Measurements from ENCODE around the gene TCF7L1. TPM values are rescaled to one million over a fixed set of nuclear protein-coding genes. Genes with fewer than 3 reads are reported as not detected.

The TCF7L1 gene
- total RNA-seq, 1 donor from 2014 or later = 10.3 TPM

- H3K36me3 ChIP-seq = no peaks in the 10 kb centered on the region
- no peak overlapping the region for H3K27ac ChIP-seq
- intact Hi-C loops (cut with DNase I) = no loop called here
- no peak for DNase-seq (ENCODE audit: low spot score in 2 of 2)
- H3K4me3 ChIP-seq = no peak overlapping the region
- no peaks in the 10 kb centered on the region for H3K9me3 ChIP-seq
- peaks cover 0 to 12% of the 10 kb centered on the region in 2 donors for H3K4me1 ChIP-seq
- H3K27me3 ChIP-seq = no peaks in the 10 kb centered on the region
- no peak for TF ChIP-seq CTCF (IDR thresholded peaks at IDR 0.05)
Measured at GRCh38 chr2:85175369-85176299, 42.4 kb downstream of the TCF7L1 start.

GRCh38 chr2:85177031-85177824 is 44.0 kb downstream of the TCF7L1 start:
- no peak for TF ChIP-seq CTCF (IDR thresholded peaks at IDR 0.05)
- peaks cover 5 to 22% of the 10 kb centered on the region in 2 donors for H3K4me1 ChIP-seq
- DNase-seq (ENCODE audit: low spot score in 2 of 2) = no peak

GRCh38 chr2:85178154-85178553 is 45.0 kb downstream of the TCF7L1 start:
- no peak for TF ChIP-seq CTCF (IDR thresholded peaks at IDR 0.05)
- DNase-seq (ENCODE audit: low spot score in 2 of 2) = no peak
- H3K27ac ChIP-seq = no peak overlapping the region
- H3K27me3 ChIP-seq = no peaks in the 10 kb centered on the region
- intact Hi-C loops (cut with DNase I) = no loop called here
- peaks cover 5 to 22% of the 10 kb centered on the region in 2 donors for H3K4me1 ChIP-seq
- H3K36me3 ChIP-seq = no peaks in the 10 kb centered on the region
- no peak overlapping the region for H3K4me3 ChIP-seq
- H3K9me3 ChIP-seq = no peaks in the 10 kb centered on the region

More at GRCh38 chr2:85177031-85177824, 44.0 kb downstream of the TCF7L1 start:
- Histone ChIP-seq H3K36me3 (no peaks in the 10 kb centered on the region), H3K4me3 (no peak overlapping the region), H3K27me3 (no peaks in the 10 kb centered on the region), H3K9me3 (no peaks in the 10 kb centered on the region), H3K27ac (no peak overlapping the region)
- intact Hi-C loops (cut with DNase I) = no loop called here

- Histone ChIP-seq H3K4me1 (peaks cover 5 to 22% of the 10 kb centered on the region in 2 donors), H3K9me3 (no peaks in the 10 kb centered on the region), H3K27ac (no peak overlapping the region), H3K27me3 (no peaks in the 10 kb centered on the region), H3K4me3 (no peak overlapping the region), H3K36me3 (no peaks in the 10 kb centered on the region)
- intact Hi-C loops (cut with DNase I) = no loop called here
- no peak for DNase-seq (ENCODE audit: low spot score in 2 of 2)
- no peak for TF ChIP-seq CTCF (IDR thresholded peaks at IDR 0.05)
Measured at GRCh38 chr2:85178980-85179411, 45.8 kb downstream of the TCF7L1 start.

GRCh38 chr2:85179541-85179940 is 46.3 kb downstream of the TCF7L1 start:
- no peaks in the 10 kb centered on the region for H3K27me3 ChIP-seq
- H3K27ac ChIP-seq = no peak overlapping the region
- intact Hi-C loops (cut with DNase I) = no loop called here
- H3K9me3 ChIP-seq = no peaks in the 10 kb centered on the region
- H3K36me3 ChIP-seq = no peaks in the 10 kb centered on the region
- no peak for DNase-seq (ENCODE audit: low spot score in 2 of 2)
- H3K4me3 ChIP-seq = no peak overlapping the region
- peaks cover 5 to 22% of the 10 kb centered on the region in 2 donors for H3K4me1 ChIP-seq
- no peak for TF ChIP-seq CTCF (IDR thresholded peaks at IDR 0.05)
